ENCODE data around the gene EPS15.

DNA sequence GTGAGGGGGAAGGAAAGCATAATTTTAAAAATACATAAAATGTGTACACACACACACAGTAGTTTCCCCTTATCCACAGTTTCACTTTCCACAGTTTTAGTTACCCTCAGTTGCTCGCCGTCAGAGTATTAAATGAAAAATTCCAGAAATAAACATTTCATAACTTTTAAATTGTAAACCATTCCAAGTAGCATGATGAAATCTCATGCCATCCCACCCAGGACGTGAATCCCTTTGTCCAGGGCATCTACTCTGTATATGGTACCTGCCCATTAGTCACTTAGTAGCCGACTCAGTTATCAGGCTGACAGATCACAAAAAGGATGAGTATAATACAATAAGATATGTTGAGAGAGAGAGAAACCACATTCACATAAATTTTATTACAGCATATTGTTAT is 36.2 kb downstream of the EPS15 start:
- TF ChIP-seq, protein P1, sequence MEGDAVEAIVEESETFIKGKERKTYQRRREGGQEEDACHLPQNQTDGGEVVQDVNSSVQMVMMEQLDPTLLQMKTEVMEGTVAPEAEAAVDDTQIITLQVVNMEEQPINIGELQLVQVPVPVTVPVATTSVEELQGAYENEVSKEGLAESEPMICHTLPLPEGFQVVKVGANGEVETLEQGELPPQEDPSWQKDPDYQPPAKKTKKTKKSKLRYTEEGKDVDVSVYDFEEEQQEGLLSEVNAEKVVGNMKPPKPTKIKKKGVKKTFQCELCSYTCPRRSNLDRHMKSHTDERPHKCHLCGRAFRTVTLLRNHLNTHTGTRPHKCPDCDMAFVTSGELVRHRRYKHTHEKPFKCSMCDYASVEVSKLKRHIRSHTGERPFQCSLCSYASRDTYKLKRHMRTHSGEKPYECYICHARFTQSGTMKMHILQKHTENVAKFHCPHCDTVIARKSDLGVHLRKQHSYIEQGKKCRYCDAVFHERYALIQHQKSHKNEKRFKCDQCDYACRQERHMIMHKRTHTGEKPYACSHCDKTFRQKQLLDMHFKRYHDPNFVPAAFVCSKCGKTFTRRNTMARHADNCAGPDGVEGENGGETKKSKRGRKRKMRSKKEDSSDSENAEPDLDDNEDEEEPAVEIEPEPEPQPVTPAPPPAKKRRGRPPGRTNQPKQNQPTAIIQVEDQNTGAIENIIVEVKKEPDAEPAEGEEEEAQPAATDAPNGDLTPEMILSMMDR (IDR thresholded peaks at IDR 0.05): no peak
- TF ChIP-seq EZH2 (IDR thresholded peaks at IDR 0.05; ENCODE audit: borderline replicate concordance, insufficient read depth, low read depth, low read length, poor library complexity, severe bottlenecking): no peak

Data from B cell (primary cell).